Measurements from ENCODE around the gene TAPBP. TPM values are rescaled to one million over a fixed set of nuclear protein-coding genes. Genes with fewer than 3 reads are reported as not detected.
A peak's percentile ranks its signal among the peaks of the same experiment; 100 is the strongest.

The TAPBP gene
- total RNA-seq, 1 experiment from 2014 or later: 80.1 TPM

DNA sequence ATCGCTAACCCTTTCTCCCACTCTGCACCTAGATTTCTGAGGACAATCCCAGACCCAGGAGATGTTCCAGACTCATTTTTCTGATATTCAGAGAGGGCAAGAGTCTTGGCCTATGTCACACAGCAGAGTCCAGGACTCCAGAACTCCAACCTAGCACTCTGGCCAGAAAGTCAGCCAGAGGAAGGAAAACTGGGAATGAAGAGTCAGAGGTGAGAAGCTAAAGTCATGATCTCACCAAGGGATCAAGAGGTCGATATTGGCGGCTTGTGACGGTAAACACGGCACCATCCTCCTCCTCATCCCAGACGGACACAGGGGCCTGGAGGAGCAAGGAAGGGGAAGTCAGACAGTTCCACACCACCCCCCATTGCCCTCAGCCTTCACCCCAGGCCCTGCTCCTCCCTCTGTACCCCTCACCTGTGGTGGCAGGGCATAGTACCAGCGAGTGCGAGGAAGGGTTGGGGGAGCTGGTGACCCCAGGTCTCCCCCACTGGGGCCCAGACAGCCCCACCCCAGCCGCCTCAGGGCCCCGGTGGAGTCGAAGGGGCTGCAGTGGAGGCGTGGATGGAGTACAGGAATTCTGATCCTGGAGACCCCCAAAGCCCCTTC, 17.0 kb downstream of the TAPBP start:
- Histone ChIP-seq H3K9me3 (ENCODE audit: control insufficient read depth in 1 of 2, insufficient read depth in 1 of 2, low read depth in 1 of 2, low read length in 2 of 2) (no peaks in the 10 kb centered on the region), H4K20me1 (ENCODE audit: insufficient read depth) (no peaks in the 10 kb centered on the region), H3K9ac (ENCODE audit: low read length) (peak overlapping the region; percentile 84), H3K4me2 (ENCODE audit: low read length) (peak overlapping the region; percentile 100), H3K27me3 (ENCODE audit: insufficient read depth, low read length) (no peaks in the 10 kb centered on the region), H3K4me1 (ENCODE audit: control insufficient read depth in 1 of 2, insufficient read depth in 2 of 2, low read length in 2 of 2) (peaks cover 6 to 26% of the 10 kb centered on the region in 2 experiments; a peak in 3 of 4 replicates), H3K4me3 (replicated peaks in 1 of 2; ENCODE audit: low read depth in 1 of 2, low read length in 2 of 2) (peak overlapping the region; percentile 76 to 85), H3K36me3 (ENCODE audit: control insufficient read depth in 1 of 2, insufficient read depth in 2 of 2, low read length in 2 of 2) (peaks cover 1 to 8% of the 10 kb centered on the region in 2 experiments; a peak in 3 of 4 replicates), H3K79me2 (ENCODE audit: insufficient read depth, low read length) (peaks cover 23% of the 10 kb centered on the region), H3K9me2 (ENCODE audit: insufficient read depth) (no peaks in the 10 kb centered on the region), H2AFZ (ENCODE audit: low read depth, low read length, poor library complexity, severe bottlenecking) (no peak overlapping the region), H3K27ac (ENCODE audit: low read depth, low read length) (peak overlapping the region; percentile 96)
- DNase-seq (ENCODE audit: low read depth, low spot score): no peak
- intact Hi-C loops (cut with micrococcal nuclease): loop anchor here (5.0 kb wide), 2 partner anchors 115 to 130 kb away; partner anchors contain the start of gene PHF1
- ChIA-PET RAD21 (ENCODE audit: low non-redundant PET in 1 of 2, low total read pairs in 2 of 2, uncharacterized antibody in 2 of 2, unreplicated experiment in 2 of 2) (no interaction called here), CTCF (interaction anchor here (1.6 kb wide), 2 partner anchors 8 to 20 kb away, joined by 5 to 6 read pairs; partner anchors contain the start of genes B3GALT4, PFDN6 and WDR46), POLR2A (interaction anchor here (1.3 to 1.6 kb wide), 3 partner anchors 8 to 21 kb away, joined by 4 to 11 read pairs (median 9); partner anchors contain the start of genes B3GALT4, PFDN6, WDR46 and ZBTB22)
- TF ChIP-seq JUND (IDR thresholded peaks at IDR 0.05): no peak
- no peak for TF ChIP-seq RAD21 (IDR thresholded peaks at IDR 0.05; ENCODE audit: low read depth)
- TF ChIP-seq, protein P1, sequence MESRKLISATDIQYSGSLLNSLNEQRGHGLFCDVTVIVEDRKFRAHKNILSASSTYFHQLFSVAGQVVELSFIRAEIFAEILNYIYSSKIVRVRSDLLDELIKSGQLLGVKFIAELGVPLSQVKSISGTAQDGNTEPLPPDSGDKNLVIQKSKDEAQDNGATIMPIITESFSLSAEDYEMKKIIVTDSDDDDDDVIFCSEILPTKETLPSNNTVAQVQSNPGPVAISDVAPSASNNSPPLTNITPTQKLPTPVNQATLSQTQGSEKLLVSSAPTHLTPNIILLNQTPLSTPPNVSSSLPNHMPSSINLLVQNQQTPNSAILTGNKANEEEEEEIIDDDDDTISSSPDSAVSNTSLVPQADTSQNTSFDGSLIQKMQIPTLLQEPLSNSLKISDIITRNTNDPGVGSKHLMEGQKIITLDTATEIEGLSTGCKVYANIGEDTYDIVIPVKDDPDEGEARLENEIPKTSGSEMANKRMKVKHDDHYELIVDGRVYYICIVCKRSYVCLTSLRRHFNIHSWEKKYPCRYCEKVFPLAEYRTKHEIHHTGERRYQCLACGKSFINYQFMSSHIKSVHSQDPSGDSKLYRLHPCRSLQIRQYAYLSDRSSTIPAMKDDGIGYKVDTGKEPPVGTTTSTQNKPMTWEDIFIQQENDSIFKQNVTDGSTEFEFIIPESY (IDR thresholded peaks at IDR 0.05; ENCODE audit: extremely low read depth, insufficient replicate concordance, low read length): no peak
- TF ChIP-seq EZH2phosphoT487 (IDR thresholded peaks at IDR 0.05; ENCODE audit: borderline replicate concordance): no peak
- no peak for TF ChIP-seq SIN3A (IDR thresholded peaks at IDR 0.05; ENCODE audit: low read depth)
- TF ChIP-seq, protein P2, sequence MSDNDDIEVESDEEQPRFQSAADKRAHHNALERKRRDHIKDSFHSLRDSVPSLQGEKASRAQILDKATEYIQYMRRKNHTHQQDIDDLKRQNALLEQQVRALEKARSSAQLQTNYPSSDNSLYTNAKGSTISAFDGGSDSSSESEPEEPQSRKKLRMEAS (IDR thresholded peaks at IDR 0.05): no peak
- TSS peak; percentile 17 for BruUV-seq (replicated peaks)
- ATAC-seq: no peak

All from HCT116 (cell line).